NCI-H2196 treated with DMSO at 0.1 percent for 48 hours (cell line): ENCODE results near the gene DAPK1.

Experiments
- DNase-seq: peaks from one replicate; lab custom pipeline; 2025; ENCODE audit not compliant: unreplicated experiment; lab: John Stamatoyannopoulos, UW

DAPK1 gene

GRCh38 chr9:87609002-87609401, 111.3 kb downstream of the DAPK1 start:
- no peak for DNase-seq

- no peak for DNase-seq
Observed at GRCh38 chr9:87609486-87609885, 111.8 kb downstream of the DAPK1 start.

- no peak for DNase-seq
Observed at GRCh38 chr9:87610200-87611155, 112.8 kb downstream of the DAPK1 start.

- no peak for DNase-seq
Observed at GRCh38 chr9:87611776-87612175, 114.1 kb downstream of the DAPK1 start.

DNA sequence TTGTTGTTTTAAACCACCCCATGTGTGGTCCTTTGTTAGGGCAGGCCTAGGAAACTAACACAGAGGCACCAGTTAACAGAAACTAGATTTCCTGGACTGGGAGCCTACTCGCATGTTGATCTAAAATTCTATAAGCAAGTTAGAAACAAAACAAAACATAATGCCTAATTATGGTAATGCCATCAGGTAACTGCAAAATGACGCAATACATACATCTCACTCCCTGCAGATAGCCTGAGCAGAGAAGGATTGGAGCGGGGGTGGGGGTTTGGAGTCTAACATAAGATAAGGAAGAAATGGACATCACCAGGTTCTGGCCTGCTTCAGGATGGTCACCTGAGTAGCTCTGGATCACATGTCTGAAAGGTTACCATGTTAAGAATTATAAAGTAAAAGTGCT, 114.9 kb downstream of the DAPK1 start:
- DNase-seq: no peak

DNA sequence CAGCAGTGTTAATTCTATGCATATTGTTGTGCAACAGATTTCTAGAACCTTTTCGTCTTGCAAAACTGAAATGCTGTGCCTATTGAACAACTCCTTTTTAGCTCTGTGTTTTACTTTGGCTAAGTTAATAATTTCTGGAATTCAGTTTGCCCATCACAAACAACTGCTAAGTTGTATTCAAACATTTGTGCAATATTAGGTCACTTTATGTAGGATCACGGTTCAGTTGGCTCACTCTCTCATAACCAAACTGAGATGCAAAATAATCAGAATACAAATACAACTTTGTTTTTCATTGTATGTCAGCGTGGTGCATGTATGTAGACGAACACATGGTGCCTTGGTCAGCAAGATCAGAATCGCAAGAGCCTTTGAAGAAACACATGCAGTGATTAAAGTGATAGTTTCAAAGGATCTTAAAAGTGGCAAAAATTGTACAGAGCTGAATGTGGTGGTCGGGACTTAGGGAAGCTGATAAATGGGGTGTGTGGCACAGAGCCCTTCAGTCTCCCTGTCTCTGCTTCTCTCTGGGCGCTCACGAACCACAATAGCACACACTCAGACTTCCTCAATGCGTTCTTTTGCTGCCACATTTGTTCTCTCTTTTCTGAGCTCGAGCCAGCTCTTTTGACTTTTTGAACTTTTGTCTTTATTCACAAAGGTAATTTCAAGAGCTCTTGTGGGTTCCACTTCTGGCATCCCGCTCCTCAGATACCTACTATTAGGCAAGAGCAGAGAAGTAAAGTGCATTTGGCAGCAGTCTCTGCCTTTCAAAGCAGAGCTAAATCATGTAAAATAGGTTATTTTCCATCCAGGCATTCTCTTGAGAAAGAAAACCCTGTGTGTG, 115.8 kb downstream of the DAPK1 start:
- no peak for DNase-seq

- no peak for DNase-seq
Observed at GRCh38 chr9:87614397-87614796, 116.7 kb downstream of the DAPK1 start.

- no peak for DNase-seq
Observed at GRCh38 chr9:87615136-87615535, 117.5 kb downstream of the DAPK1 start.

DNA sequence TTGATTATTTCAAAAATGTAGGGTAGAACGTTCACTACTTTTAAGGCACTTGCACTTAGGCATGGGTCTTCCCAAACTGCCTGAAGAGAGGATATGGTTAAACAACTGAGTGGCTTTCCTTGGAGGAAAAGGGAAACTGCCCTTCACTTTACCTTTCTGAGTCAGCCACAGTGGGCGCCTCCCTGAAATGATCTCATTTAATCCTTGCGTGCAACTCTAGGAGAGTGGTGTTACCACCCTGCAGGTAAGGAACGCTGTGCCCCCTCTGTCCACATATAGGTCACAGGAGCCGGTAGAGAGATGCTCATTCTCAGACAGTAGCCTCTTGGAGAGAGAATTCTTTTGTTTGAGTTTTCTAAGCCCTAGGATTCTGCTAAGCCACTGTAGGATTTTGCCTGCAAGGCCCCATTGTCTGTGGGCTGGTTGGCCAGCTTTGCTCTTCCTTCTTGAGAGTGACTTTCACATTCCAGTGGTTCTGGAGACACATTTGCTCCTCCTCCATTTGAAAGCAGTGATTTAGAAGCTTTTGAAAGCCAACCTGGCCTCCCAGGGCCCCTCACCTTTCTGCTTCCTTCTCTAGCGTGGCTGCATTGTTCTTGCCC, 118.0 kb downstream of the DAPK1 start:
- no peak for DNase-seq

DNA sequence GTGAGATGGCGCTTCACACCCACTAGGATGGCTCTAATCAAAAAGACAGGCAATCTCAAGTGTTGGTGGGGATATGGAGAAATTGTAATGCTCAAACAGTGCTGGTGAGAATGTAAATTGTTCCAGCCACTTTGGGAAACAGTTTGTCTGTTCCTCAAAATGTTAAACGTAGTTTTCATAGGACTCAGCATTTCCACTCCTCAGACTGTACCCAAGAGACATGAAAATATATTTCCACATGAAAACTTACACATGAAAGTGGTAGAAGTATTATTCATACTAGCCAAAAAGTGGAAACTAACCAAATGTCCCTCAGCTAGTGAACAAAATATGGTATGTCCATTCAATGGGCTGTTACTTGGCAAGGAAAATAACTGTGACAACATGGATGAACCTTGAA, 120.6 kb downstream of the DAPK1 start:
- DNase-seq: no peak

- no peak for DNase-seq
Observed at GRCh38 chr9:87618931-87619330, 121.3 kb downstream of the DAPK1 start.

GRCh38 chr9:87619346-87619745, 121.7 kb downstream of the DAPK1 start:
- no peak for DNase-seq

GRCh38 chr9:87620731-87621322, 123.2 kb downstream of the DAPK1 start:
- DNase-seq: no peak

DNA sequence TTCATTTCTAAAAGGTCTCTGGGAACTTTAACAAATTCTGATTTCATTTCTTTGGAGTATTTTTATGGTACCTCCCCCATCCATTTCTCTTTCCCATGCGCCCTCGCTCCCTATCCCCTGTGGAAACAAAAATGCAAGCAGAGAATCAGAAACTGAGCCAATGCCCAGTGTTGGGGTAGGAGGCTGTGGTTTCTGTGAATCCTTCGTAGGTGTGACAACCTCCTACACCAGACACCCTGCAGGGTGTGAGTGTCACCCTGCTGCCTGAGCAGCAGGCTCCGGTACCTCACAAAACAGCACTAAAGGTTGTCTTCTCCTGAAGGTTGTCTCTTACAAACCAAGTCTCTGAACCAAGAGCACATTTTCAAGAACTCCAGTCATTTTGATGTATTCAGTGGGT, 124.4 kb downstream of the DAPK1 start:
- DNase-seq: no peak

- no peak for DNase-seq
Observed at GRCh38 chr9:87622923-87623322, 125.3 kb downstream of the DAPK1 start.

DNA sequence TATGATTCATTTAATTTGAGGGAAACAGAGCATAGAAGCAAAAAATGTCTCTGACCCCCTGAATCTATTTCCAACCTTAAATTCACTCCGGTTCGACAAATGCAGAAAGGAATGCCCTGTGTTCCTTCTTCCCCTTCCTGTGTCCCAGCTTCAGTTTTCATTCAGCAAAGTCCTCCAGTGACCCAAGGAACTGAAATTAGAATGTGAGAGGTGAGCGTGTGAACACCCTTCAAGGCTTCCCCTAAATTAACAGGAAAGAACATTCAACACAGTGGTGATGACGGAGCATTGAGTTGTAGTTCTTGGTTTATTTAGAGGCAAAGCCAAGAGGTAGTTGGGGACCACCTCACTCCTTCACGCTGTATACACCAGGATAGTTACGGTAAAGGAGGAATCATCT, 130.7 kb downstream of the DAPK1 start:
- DNase-seq: no peak

- no peak for DNase-seq
Observed at GRCh38 chr9:87629104-87629503, 131.4 kb downstream of the DAPK1 start.

DNA sequence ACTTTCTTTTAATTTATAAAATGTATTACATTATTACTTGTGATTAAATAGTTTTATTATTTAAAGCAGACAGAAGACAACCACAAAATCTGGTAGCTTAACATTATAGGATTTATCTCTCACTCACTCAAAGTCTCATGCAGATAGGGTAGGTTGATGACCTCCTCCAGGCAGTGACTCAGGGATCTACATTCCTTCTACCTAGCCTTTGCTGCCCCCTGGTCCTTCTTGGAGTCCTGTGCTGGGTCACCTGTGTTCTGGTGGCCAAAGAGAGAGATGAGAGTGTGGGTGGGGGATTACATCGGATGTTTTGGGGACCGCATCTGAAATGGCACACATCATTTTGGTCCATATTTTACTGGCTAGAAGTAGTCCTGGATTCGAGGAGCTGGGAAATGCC, 132.6 kb downstream of the DAPK1 start:
- no peak for DNase-seq

DNA sequence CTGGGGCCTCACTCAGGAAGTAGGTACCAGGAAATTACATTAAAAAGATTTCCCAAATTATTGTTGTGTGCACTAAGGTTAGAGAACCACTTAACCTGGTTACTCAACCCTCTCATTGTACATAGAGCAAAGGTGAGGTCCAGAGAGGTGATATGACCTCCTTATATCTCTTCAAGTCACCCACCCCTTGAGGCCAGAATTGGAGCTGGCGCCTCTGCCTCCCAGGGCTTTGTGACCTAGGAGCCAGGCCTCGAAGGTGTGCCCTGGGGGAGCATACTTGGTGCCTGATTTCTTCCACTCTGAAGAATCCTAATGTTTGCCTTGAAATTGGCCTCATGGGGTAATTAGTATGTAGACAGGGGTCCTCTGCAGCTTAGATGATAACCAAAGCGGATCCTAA, 133.2 kb downstream of the DAPK1 start:
- no peak for DNase-seq

DNA sequence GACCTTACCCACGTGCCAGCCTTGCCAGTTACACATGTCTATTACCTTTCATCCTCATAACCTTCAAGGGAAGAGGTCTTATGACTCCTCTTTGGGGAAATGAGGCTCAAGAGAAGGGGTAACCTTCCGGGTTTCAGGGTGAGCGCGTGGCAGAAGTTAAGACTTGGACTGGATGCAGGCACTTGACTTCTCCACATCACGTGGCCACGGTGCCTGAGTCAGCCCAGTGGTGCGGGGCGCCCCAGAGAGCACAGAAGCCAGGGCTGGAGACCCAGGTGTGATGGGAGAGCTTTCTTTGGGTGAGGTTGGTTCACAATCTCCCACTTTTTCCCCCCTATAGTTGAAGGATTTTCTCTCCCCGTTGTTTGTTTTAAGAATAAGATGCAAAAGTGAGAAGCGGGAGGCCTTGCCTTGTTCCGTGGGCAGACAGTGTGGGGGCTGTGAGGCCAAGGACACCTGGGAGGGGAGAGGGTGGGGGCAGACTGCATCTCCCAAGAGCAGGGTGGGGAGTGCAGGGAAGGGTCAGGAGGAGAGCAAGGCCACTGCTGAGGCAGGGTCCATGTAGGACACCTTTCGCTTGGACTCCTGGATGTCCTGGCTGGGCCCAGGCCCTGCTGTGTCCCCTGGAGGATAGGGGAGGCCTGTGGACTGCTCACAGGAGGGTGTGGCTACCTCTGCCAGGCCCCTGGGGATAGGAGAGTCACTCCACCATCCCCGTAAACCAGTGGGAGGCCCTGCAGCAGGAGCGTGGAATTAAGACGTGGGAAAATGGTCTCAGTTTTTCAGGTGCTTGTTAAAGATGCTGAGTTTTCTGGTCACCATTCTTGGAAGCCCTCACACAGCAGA, 138.2 kb downstream of the DAPK1 start:
- DNase-seq: no peak
